RCC 7860 (cell line): Measurements from ENCODE around the gene PRPH.
"Not testable (repeated sequence)": the region's sequence is repeated elsewhere in the genome, so short reads cannot be mapped to it uniquely, and the experiment has no call there.

ENCODE experiments used
- DNase-seq: peaks from one replicate; pipeline ENCODE4 v3.0.0-alpha.2; 2015; ENCODE audit warnings: low spot score
- FAIRE-seq: peaks from 2 replicates; lab custom pipeline; 2012; peaks lifted over from hg19 to GRCh38; lab: Jason Lieb, UNC

The PRPH gene

GRCh38 chr12:49276304-49277290 is 18.4 kb upstream of the PRPH start:
- DNase-seq (no peak), FAIRE-seq (no peak)

DNA sequence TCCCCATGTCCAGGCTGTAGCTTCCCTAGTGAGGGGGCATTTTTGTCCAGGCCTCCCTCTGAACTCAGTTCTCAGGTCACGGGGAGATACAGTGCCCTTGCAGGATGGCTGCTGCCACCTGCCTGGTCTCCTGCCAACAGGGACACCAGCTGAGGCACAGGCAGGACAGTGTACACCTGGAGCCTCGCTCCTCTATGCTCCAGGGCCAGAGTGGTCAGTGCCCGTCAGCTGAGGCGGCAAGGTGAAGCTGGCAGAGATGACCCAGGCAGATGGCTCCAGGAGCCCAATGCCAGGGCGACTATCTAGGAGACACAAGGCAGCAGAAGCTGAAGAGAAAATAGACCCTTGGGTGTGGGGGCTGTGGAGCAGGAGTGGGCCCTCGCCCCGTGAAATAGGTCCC is 17.5 kb upstream of the PRPH start:
- DNase-seq: no peak
- no peak for FAIRE-seq

GRCh38 chr12:49279706-49280159 is 15.2 kb upstream of the PRPH start:
- FAIRE-seq (no peak), DNase-seq (no peak)

GRCh38 chr12:49280545-49280944 is 14.4 kb upstream of the PRPH start:
- not testable (repeated sequence) for FAIRE-seq, DNase-seq

DNA sequence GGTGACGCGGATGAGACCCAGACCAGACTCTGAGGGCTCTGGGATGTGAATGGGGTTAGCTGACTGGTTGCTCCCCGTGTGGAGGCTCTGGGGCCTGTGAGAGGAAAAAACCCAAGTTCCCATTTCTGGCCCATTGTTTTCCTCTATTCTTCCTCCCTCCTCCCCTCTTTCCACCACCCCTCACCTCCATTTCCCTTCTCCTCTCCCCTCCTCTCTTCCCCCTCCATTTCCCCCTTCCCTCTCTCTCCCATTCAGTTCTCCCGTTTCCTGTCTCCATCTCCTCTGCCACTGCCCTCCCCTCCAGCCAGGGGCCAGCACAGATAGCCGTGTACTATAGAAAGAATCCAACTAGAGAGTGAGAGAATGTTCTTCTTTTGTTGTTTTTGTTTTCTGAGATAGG is 12.6 kb upstream of the PRPH start:
- FAIRE-seq (no peak), DNase-seq (no peak)

GRCh38 chr12:49282740-49283375 is 12.1 kb upstream of the PRPH start:
- not testable (repeated sequence) for DNase-seq, FAIRE-seq

DNA sequence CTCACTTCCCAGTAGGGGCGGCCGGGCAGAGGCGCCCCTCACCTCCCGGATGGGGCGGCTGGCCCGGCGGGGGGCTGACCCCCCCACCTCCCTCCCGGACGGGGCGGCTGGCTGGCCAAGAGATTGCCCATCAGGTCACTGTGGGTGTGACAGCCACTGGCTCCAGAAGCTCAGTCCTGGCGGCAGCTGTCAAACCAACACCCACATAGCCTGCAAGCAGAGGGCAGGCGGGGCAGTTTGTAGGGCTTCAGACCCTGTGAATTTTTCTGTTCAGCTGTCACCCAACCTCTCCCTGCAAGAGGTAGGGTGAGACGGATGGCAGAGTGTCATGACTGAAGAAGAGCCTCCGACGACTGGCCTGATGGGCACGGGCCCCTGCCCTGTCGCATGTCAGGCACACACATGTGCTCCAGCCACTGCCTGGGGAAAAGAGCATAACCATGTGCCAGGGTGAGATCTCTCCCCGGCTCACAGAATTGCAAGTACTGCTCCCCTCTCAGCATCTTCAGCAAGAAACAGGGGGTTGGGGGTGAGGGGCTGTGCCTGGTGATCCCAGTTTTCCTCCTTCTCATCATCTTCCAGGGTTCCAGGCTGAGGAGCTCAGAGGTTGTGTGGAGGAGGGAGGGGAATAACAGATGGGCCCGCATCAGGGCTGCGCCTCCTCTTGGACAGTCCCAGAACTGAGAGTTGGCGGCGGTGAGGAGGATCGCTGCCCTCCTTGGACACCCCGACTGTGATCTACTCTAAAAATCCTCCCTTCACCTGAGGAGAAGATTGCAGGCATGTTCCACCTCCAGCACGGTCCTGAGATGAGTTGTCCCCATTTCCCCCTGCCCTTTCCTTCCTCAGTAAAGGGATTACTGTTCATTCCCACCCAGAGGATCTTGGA is 11.2 kb upstream of the PRPH start:
- FAIRE-seq (no peak), DNase-seq (no peak)

GRCh38 chr12:49284672-49285071 is 10.3 kb upstream of the PRPH start:
- no peak for DNase-seq
- no peak for FAIRE-seq

GRCh38 chr12:49287876-49288275 is 7.1 kb upstream of the PRPH start:
- FAIRE-seq (no peak), DNase-seq (no peak)

GRCh38 chr12:49288412-49288853 is 6.5 kb upstream of the PRPH start:
- DNase-seq (peak; percentile 34), FAIRE-seq (peak; percentile 76)

DNA sequence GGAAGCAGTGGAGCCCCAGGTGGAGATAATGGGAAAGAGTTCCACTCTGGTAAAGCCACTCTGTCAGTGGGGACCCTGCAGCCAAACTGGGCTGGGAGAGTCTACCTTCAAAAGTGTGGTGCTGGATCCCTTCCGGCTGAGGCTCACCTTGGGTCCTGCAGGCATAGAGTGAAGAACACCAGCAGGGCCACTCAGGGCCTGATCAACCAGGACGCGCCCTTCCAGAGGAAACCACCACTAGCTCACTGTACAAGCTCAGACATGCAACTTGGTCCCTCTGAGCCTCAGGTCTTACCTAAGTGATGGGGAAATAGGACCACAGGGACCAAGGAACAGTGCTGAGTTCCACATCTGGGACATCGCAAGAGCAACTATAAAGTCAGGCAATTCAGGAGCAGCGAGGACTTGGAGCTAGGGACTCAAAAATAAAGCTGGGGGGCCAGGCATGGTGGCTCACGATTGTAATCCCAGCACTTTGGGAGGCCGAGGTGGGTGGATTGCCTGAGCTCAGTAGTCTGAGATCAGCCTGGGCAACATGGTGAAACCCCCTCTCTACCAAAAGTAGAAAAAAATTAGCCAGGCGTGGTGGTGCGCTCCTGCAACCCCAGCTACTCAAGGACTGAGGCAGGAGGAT is 5.9 kb upstream of the PRPH start:
- DNase-seq (no peak), FAIRE-seq (no peak)

DNA sequence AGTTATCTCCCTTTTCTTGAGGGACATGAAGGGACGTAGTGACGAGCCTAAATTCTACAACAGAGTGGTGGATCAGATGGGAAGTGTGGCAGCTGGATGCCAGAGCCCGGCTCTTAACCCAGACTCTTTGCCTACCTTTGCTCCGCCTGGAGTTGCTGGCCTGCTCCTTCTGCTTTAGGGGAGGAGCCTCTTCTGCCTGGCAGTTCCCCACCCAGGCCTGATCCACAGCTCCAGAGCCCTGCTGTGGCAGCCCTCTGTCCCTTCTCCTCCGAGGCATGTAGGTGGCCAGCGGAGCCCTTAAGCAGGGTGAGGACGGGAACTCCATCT is 2.3 kb upstream of the PRPH start:
- DNase-seq (no peak), FAIRE-seq (no peak)

- no peak for DNase-seq
- FAIRE-seq: no peak
These were observed 1.6 kb upstream of the PRPH start for GRCh38 chr12:49293056-49293956.

DNA sequence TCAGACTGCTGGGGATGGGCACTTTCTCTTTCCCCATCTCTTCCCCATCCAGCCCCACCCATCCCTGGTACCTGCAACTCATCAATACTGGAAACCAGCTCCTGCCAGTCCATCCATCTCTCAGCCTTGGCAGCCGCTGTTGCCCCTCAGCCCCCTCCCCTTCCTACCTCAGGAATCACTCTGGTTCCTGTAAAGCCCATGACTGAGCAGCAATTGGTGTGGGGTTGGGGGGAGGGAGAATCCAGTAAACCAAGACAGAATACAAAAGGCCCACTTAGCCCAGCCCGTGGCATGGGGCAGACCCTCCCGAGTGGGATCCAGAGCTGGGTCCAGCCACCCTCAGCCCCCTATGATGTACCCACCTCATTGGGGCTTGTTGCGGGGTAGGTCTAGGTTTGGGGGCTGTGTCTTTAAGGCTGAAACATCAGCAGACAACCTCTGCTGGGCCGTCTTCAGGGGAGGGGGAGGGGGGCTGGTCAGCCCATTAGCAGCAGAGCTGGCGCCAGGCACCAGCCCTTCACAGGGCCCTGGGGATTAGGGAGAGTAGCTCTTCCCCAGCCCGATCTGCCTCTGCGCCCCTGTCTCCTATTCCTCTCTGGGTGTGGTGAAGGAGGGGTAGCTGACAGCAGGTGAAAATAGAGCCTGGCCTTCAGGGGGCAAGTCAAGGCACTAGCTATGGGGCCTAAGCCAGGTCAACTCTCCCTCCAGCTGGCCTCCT is 702 bp upstream of the PRPH start:
- no peak for DNase-seq
- no peak for FAIRE-seq

- no peak for DNase-seq
- no peak for FAIRE-seq
These were observed 204 bp upstream of the PRPH start for GRCh38 chr12:49294804-49295081.

- DNase-seq (no peak), FAIRE-seq (no peak)
These were observed 1.3 kb downstream of the PRPH start for GRCh38 chr12:49296034-49296835.

DNA sequence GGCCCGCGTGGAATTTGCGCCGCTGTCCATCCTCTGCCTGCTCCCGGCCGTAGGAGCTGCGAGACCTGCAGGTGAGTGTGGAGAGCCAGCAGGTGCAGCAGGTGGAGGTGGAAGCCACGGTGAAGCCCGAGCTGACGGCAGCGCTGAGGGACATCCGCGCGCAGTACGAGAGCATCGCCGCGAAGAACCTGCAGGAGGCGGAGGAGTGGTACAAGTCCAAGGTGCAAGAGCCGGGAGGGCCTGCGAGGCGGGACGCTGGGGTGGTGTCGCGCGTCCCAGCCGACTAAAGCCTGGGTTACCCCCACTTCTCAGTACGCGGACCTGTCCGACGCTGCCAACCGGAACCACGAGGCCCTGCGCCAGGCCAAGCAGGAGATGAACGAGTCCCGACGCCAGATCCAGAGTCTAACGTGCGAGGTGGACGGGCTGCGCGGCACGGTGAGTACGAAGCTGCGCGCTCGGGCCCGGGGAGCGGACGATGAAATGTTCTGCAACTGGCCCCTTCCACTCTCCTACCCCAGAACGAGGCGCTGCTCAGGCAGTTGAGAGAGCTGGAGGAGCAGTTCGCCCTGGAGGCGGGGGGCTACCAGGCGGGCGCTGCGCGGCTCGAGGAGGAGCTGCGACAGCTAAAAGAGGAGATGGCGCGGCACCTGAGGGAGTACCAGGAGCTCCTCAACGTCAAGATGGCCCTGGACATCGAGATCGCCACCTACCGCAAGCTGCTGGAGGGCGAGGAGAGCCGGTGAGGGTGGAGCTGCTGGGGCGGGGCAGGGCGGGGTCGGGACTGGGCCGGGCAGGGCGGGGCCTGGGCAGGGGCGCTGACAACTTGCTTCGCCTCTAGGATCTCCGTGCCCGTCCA is 2.1 kb downstream of the PRPH start:
- FAIRE-seq (no peak), DNase-seq (peak; percentile 34)

GRCh38 chr12:49297695-49298060 is 2.7 kb downstream of the PRPH start:
- DNase-seq (no peak), FAIRE-seq (no peak)
